Neural cell (in vitro differentiated cells): ENCODE data around the gene DNAJB8. TPM values are rescaled to one million over a fixed set of nuclear protein-coding genes. Genes with fewer than 3 reads are reported as not detected.

ENCODE experiments used
- H2AFZ ChIP-seq: fragments of 200-600, 300-800 bp; sonication (generic), shearing (Covaris generic); 2 replicates; pipeline ENCODE4 v1.6.0; 2014; ENCODE audit warnings: low read depth, mild to moderate bottlenecking, antibody characterized with exemption, low read length, moderate library complexity
- H3F3A ChIP-seq: fragments of 200-600 bp; shearing (Covaris generic); 2 replicates; pipeline ENCODE4 v1.6.1; 2016; ENCODE audit warnings: mild to moderate bottlenecking, moderate library complexity, mixed read lengths, antibody characterized with exemption, low read length; ENCODE audit not compliant: insufficient read depth, poor library complexity, severe bottlenecking
- H3K27ac ChIP-seq: fragments of 200-600, 300-800 bp; sonication (generic), shearing (Covaris generic); 2 replicates; pipeline ENCODE4 v1.5.1; 2014; ENCODE audit warnings: mild to moderate bottlenecking, low read length, moderate library complexity
- H3K27me3 ChIP-seq: fragments of 300-800, 200-600 bp; sonication (generic), shearing (Covaris generic); 2 replicates; pipeline ENCODE4 v1.6.0; 2014; ENCODE audit warnings: mild to moderate bottlenecking, low read depth, low read length, moderate library complexity; ENCODE audit not compliant: insufficient read depth
- H3K36me3 ChIP-seq: fragments of 300-800, 200-600 bp; sonication (generic), shearing (Covaris generic); 2 replicates; pipeline ENCODE4 v1.5.1; 2014; ENCODE audit warnings: mild to moderate bottlenecking, antibody characterized with exemption, low read length, moderate library complexity; ENCODE audit not compliant: insufficient read depth
- H3K4me2 ChIP-seq: fragments of 300-800, 200-600 bp; sonication (generic), shearing (Covaris generic); 2 replicates; pipeline ENCODE4 v1.6.0; 2014; ENCODE audit warnings: mild to moderate bottlenecking, low read length
- H3K4me3 ChIP-seq: fragments of 300-800, 200-600 bp; sonication (generic), shearing (Covaris generic); 2 replicates; pipeline ENCODE4 v1.5.1; 2014; ENCODE audit warnings: mild to moderate bottlenecking, low read length, moderate library complexity
- H3K79me2 ChIP-seq: fragments of 200-600 bp; shearing (Covaris generic); replicated peaks from 2 replicates; pipeline ENCODE4 v1.6.0; 2014; ENCODE audit warnings: mild to moderate bottlenecking, low read length, moderate library complexity; ENCODE audit not compliant: insufficient read depth
- H3K9ac ChIP-seq: fragments of 300-800, 200-600 bp; sonication (generic), shearing (Covaris generic); 2 replicates; pipeline ENCODE4 v1.6.1; 2016; ENCODE audit warnings: mild to moderate bottlenecking, low read length, mixed read lengths
- H3K9me2 ChIP-seq: fragments of 200-600 bp; shearing (Covaris generic); 2 replicates; pipeline ENCODE4 v1.6.1; 2016; ENCODE audit warnings: mild to moderate bottlenecking, low read length, mixed read lengths; ENCODE audit not compliant: insufficient read depth
- H3K9me3 ChIP-seq: fragments of 200-600, 300-800 bp; sonication (generic), shearing (Covaris generic); 2 replicates; pipeline ENCODE4 v1.6.1; 2016; ENCODE audit warnings: mild to moderate bottlenecking, mixed run types, low read length, moderate library complexity, mixed read lengths
- H4K20me1 ChIP-seq: fragments of 200-600 bp; shearing (Covaris generic); 2 replicates; pipeline ENCODE4 v1.6.1; 2016; ENCODE audit warnings: mild to moderate bottlenecking, mixed run types; ENCODE audit not compliant: insufficient read depth
- CTCF ChIP-seq: fragments of 450-650 bp; IDR thresholded peaks from 2 replicates; pipeline ENCODE4 v1.5.1; 2014; ENCODE audit warnings: antibody characterized with exemption, mild to moderate bottlenecking, moderate library complexity; ENCODE audit not compliant: poor library complexity, severe bottlenecking
- EP300 ChIP-seq: fragments of 450-650 bp; conservative IDR thresholded peaks from 2 replicates; pipeline ENCODE4 v1.6.1; 2014; ENCODE audit warnings: antibody characterized with exemption, mild to moderate bottlenecking, moderate library complexity; ENCODE audit not compliant: poor library complexity, severe bottlenecking
- EZH2 ChIP-seq: fragments of 200-600, 300-800 bp; shearing (Covaris generic), sonication (generic); IDR thresholded peaks from 2 replicates; pipeline ENCODE4 v1.6.1; 2014; ENCODE audit warnings: antibody characterized with exemption, low read length, borderline replicate concordance, mild to moderate bottlenecking; ENCODE audit not compliant: insufficient read depth, poor library complexity, severe bottlenecking
- MXI1 ChIP-seq: fragments of 450-650 bp; conservative IDR thresholded peaks from 2 replicates; pipeline ENCODE4 v1.6.1; 2014; ENCODE audit warnings: antibody characterized with exemption, mild to moderate bottlenecking; ENCODE audit not compliant: poor library complexity, severe bottlenecking
- POLR2AphosphoS5 ChIP-seq: IDR thresholded peaks from 2 replicates; pipeline ENCODE4 v1.6.1; 2012
- RAD21 ChIP-seq: fragments of 450-650 bp; conservative IDR thresholded peaks from 2 replicates; pipeline ENCODE4 v1.6.1; 2014; ENCODE audit warnings: antibody characterized with exemption, mild to moderate bottlenecking, moderate library complexity
- REST ChIP-seq: IDR thresholded peaks from 2 replicates; pipeline ENCODE4 v1.6.1; 2012; ENCODE audit warnings: borderline replicate concordance
- SMC3 ChIP-seq: fragments of 450-650 bp; conservative IDR thresholded peaks from 2 replicates; pipeline ENCODE4 v1.6.1; 2014; ENCODE audit warnings: antibody characterized with exemption, mild to moderate bottlenecking, moderate library complexity; ENCODE audit not compliant: poor library complexity
- TAF1 ChIP-seq: IDR thresholded peaks from 2 replicates; pipeline ENCODE4 v1.6.1; 2012; ENCODE audit warnings: low read depth
- polyA plus RNA-seq: library from polyadenylated mRNA; depleted of rRNA; stranded (reverse); fragments of >200 nt; gene quantifications from 2 replicates; pipeline ENCODE4 v1.2.3, GENCODE V29; 2014

The DNAJB8 gene
- polyA plus RNA-seq, 1 donor from 2014 or later: not detected

- H3K27ac ChIP-seq: no peak overlapping the region
- peaks cover 23% of the 10 kb centered on the region for H3K27me3 ChIP-seq
- no peaks in the 10 kb centered on the region for H3K9me3 ChIP-seq
- no peaks in the 10 kb centered on the region for H3K36me3 ChIP-seq
- H4K20me1 ChIP-seq: no peaks in the 10 kb centered on the region
- H2AFZ ChIP-seq: no peak overlapping the region
- no peaks in the 10 kb centered on the region for H3K79me2 ChIP-seq
- H3K4me2 ChIP-seq: no peak overlapping the region
- no peak overlapping the region for H3K4me3 ChIP-seq
- no peak for TF ChIP-seq POLR2AphosphoS5
- TF ChIP-seq MXI1: no peak
- no peak for TF ChIP-seq EP300
- no peak for TF ChIP-seq SMC3
- no peak for TF ChIP-seq REST
- no peak for TF ChIP-seq EZH2
- TF ChIP-seq TAF1: no peak
- TF ChIP-seq RAD21: no peak
- no peak for TF ChIP-seq CTCF
- no peaks in the 10 kb centered on the region for H3K9me2 ChIP-seq
- H3K9ac ChIP-seq: no peak overlapping the region
- no peaks in the 10 kb centered on the region for H3F3A ChIP-seq
Observed at GRCh38 chr3:128473737-128474136, 7.0 kb upstream of the DNAJB8 start.

- Histone ChIP-seq H3K79me2 (no peaks in the 10 kb centered on the region), H3F3A (no peaks in the 10 kb centered on the region), H3K27ac (no peak overlapping the region), H3K9ac (no peak overlapping the region), H4K20me1 (no peaks in the 10 kb centered on the region), H3K4me2 (no peak overlapping the region), H3K9me2 (no peaks in the 10 kb centered on the region), H3K4me3 (no peak overlapping the region), H3K36me3 (no peaks in the 10 kb centered on the region), H3K9me3 (no peaks in the 10 kb centered on the region), H3K27me3 (peaks cover 17% of the 10 kb centered on the region), H2AFZ (no peak overlapping the region)
- no peak for TF ChIP-seq CTCF
- TF ChIP-seq EZH2: no peak
- no peak for TF ChIP-seq REST
- no peak for TF ChIP-seq SMC3
- no peak for TF ChIP-seq EP300
- no peak for TF ChIP-seq TAF1
- TF ChIP-seq MXI1: no peak
- TF ChIP-seq RAD21: no peak
- no peak for TF ChIP-seq POLR2AphosphoS5
Observed at GRCh38 chr3:128473180-128473519, 6.5 kb upstream of the DNAJB8 start.
